HG03460 (cell line): ENCODE data around the gene CYP27C1.
"Not testable (repeated sequence)": the region's sequence is repeated elsewhere in the genome, so short reads cannot be mapped to it uniquely, and the experiment has no call there.

ENCODE experiments used
- ATAC-seq: cut with Tn5 transposase; IDR thresholded peaks from one replicate; pipeline ENCODE4 v1.9.1; 2021; ENCODE audit not compliant: unreplicated experiment

Gene CYP27C1

GRCh38 chr2:127225186-127225960 lies 5.3 kb upstream of the CYP27C1 start:
- ATAC-seq, result no peak

GRCh38 chr2:127224135-127224534 lies 4.0 kb upstream of the CYP27C1 start:
- not testable (repeated sequence) for ATAC-seq

- no peak for ATAC-seq
Measured at GRCh38 chr2:127220768-127221527, 849 bp upstream of the CYP27C1 start.

GRCh38 chr2:127219171-127220070 lies 678 bp downstream of the CYP27C1 start:
- no peak for ATAC-seq

- ATAC-seq, result no peak
Measured at GRCh38 chr2:127218812-127219170, 1.3 kb downstream of the CYP27C1 start.

GRCh38 chr2:127217470-127218325 lies 2.4 kb downstream of the CYP27C1 start:
- ATAC-seq, result no peak

GRCh38 chr2:127216593-127216992 lies 3.5 kb downstream of the CYP27C1 start:
- no peak for ATAC-seq

- no peak for ATAC-seq
Measured at GRCh38 chr2:127216095-127216494, 4.0 kb downstream of the CYP27C1 start.

GRCh38 chr2:127214201-127214600 lies 5.9 kb downstream of the CYP27C1 start:
- not testable (repeated sequence) for ATAC-seq

- no peak for ATAC-seq
Measured at GRCh38 chr2:127208313-127208712, 11.8 kb downstream of the CYP27C1 start.

- ATAC-seq, result no peak
Measured at GRCh38 chr2:127205218-127206125, 14.6 kb downstream of the CYP27C1 start.

- ATAC-seq, result no peak
Measured at GRCh38 chr2:127201452-127201851, 18.6 kb downstream of the CYP27C1 start.

GRCh38 chr2:127200962-127201361 lies 19.1 kb downstream of the CYP27C1 start:
- ATAC-seq, result no peak

- no peak for ATAC-seq
Measured at GRCh38 chr2:127199223-127199622, 20.9 kb downstream of the CYP27C1 start.

GRCh38 chr2:127197475-127198385 lies 22.4 kb downstream of the CYP27C1 start:
- ATAC-seq, result no peak

- no peak for ATAC-seq
Measured at GRCh38 chr2:127196998-127197397, 23.1 kb downstream of the CYP27C1 start.

- no peak for ATAC-seq
Measured at GRCh38 chr2:127196549-127196948, 23.6 kb downstream of the CYP27C1 start.
